Prostate gland (tissue), 2 donors: ENCODE measurements around the gene STX1B.

Experiments
- POLR2A ChIP-seq: fragments of 450-650 bp; IDR thresholded peaks from one replicate; pipeline ENCODE4 v1.6.1; 2016; ENCODE audit warnings: antibody characterized with exemption, mild to moderate bottlenecking
- POLR2AphosphoS5 ChIP-seq: sonication (generic); formaldehyde crosslinking; IDR thresholded peaks from one replicate; pipeline ENCODE4 v1.6.1; 2017; ENCODE audit warnings: antibody characterized with exemption
- TF ChIP-seq, protein P1 (sequence below), 4 experiments: fragments of 200-600 bp in 2 of 4; fragments of 450-650 bp in 2 of 4; sonication (generic) in 2 of 4; IDR thresholded peaks; 1 replicate in 3 of 4; 2 replicates in 1 of 4; pipeline ENCODE4 v1.5.1; 2016 to 2019; ENCODE audit warnings: antibody characterized with exemption in 4 of 4, mild to moderate bottlenecking in 2 of 4, moderate library complexity in 2 of 4

GRCh38 chr16:31005350-31006085 lies 4.9 kb downstream of the STX1B start:
- TF ChIP-seq, protein P1, sequence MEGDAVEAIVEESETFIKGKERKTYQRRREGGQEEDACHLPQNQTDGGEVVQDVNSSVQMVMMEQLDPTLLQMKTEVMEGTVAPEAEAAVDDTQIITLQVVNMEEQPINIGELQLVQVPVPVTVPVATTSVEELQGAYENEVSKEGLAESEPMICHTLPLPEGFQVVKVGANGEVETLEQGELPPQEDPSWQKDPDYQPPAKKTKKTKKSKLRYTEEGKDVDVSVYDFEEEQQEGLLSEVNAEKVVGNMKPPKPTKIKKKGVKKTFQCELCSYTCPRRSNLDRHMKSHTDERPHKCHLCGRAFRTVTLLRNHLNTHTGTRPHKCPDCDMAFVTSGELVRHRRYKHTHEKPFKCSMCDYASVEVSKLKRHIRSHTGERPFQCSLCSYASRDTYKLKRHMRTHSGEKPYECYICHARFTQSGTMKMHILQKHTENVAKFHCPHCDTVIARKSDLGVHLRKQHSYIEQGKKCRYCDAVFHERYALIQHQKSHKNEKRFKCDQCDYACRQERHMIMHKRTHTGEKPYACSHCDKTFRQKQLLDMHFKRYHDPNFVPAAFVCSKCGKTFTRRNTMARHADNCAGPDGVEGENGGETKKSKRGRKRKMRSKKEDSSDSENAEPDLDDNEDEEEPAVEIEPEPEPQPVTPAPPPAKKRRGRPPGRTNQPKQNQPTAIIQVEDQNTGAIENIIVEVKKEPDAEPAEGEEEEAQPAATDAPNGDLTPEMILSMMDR (IDR thresholded peaks at IDR 0.05) = no peak
- TF ChIP-seq POLR2A (no peak), POLR2AphosphoS5 (no peak)
